Muscle of back (tissue), 11 donors: ENCODE measurements around the gene SCAPER. TPM values are rescaled to one million over a fixed set of nuclear protein-coding genes. Genes with fewer than 3 reads are reported as not detected.
"Not testable (repeated sequence)": the region's sequence is repeated elsewhere in the genome, so short reads cannot be mapped to it uniquely, and the experiment has no call there.

Experiments
- DNase-seq, 3 donors: peaks; one replicate each; pipeline versions ENCODE4 v3.0.0 to v3.0.0-alpha.2; 2013
- polyA plus RNA-seq, 10 donors: library from polyadenylated mRNA; unstranded; fragments of 120-200 nt; gene quantifications; one replicate each; pipeline ENCODE4 v1.2.1, GENCODE V29; 2013; ENCODE audit not compliant: insufficient read length in 10 of 10

The SCAPER gene
- polyA plus RNA-seq, 10 donors, result 33.9 to 94.7 (median 53.3) TPM

GRCh38 chr15:76430711-76431110 lies 474.4 kb downstream of the SCAPER start:
- DNase-seq, result not testable (repeated sequence)

- DNase-seq, result no peak
Observed at GRCh38 chr15:76429661-76430060, 475.5 kb downstream of the SCAPER start.

GRCh38 chr15:76426941-76427340 lies 478.2 kb downstream of the SCAPER start:
- no peak for DNase-seq

- DNase-seq, result no peak
Observed at GRCh38 chr15:76418352-76419140, 486.6 kb downstream of the SCAPER start.

GRCh38 chr15:76401285-76401684 lies 503.9 kb downstream of the SCAPER start:
- DNase-seq, result no peak

GRCh38 chr15:76398317-76399104 lies 506.6 kb downstream of the SCAPER start:
- no peak for DNase-seq

- peak in 1 of 3 donors; percentile 27 for DNase-seq
Observed at GRCh38 chr15:76393614-76394013, 511.5 kb downstream of the SCAPER start.

GRCh38 chr15:76391847-76392246 lies 513.3 kb downstream of the SCAPER start:
- DNase-seq, result peak in 1 of 3 donors; percentile 10

- no peak for DNase-seq
Observed at GRCh38 chr15:76391309-76391708, 513.8 kb downstream of the SCAPER start.

- DNase-seq, result no peak
Observed at GRCh38 chr15:76390571-76390970, 514.6 kb downstream of the SCAPER start.

GRCh38 chr15:76386926-76387325 lies 518.2 kb downstream of the SCAPER start:
- no peak for DNase-seq

GRCh38 chr15:76386178-76386577 lies 519.0 kb downstream of the SCAPER start:
- DNase-seq, result no peak

GRCh38 chr15:76384409-76384808 lies 520.7 kb downstream of the SCAPER start:
- no peak for DNase-seq

- DNase-seq, result no peak
Observed at GRCh38 chr15:76382987-76383728, 522.0 kb downstream of the SCAPER start.

- no peak for DNase-seq
Observed at GRCh38 chr15:76381366-76381765, 523.8 kb downstream of the SCAPER start.

- DNase-seq, result no peak
Observed at GRCh38 chr15:76380249-76380648, 524.9 kb downstream of the SCAPER start.

- DNase-seq, result no peak
Observed at GRCh38 chr15:76378691-76379090, 526.4 kb downstream of the SCAPER start.

- DNase-seq, result no peak
Observed at GRCh38 chr15:76377751-76378150, 527.4 kb downstream of the SCAPER start.

GRCh38 chr15:76377217-76377616 lies 527.9 kb downstream of the SCAPER start:
- no peak for DNase-seq

GRCh38 chr15:76376816-76377215 lies 528.3 kb downstream of the SCAPER start:
- DNase-seq, result no peak

- DNase-seq, result no peak
Observed at GRCh38 chr15:76376029-76376428, 529.1 kb downstream of the SCAPER start.

- DNase-seq, result peak in 1 of 3 donors; percentile 26
Observed at GRCh38 chr15:76368122-76368621, 537.0 kb downstream of the SCAPER start.
